ENCODE data around the gene CLDN16. TPM values are rescaled to one million over a fixed set of nuclear protein-coding genes. Genes with fewer than 3 reads are reported as not detected.

Gene CLDN16
- total RNA-seq, 4 donors from 2014 or later, result not detected

GRCh38 chr3:190368881-190369280, 19.1 kb upstream of the CLDN16 start:
- Histone ChIP-seq H3K4me1 (no peaks in the 10 kb centered on the region), H3K4me3 (no peak overlapping the region), H3K27ac (no peak overlapping the region), H3K36me3 (no peaks in the 10 kb centered on the region), H3K27me3 (no peaks in the 10 kb centered on the region), H3K9me3 (no peaks in the 10 kb centered on the region)
- TF ChIP-seq POLR2A (IDR thresholded peaks at IDR 0.05), result no peak
- TF ChIP-seq POLR2AphosphoS5 (IDR thresholded peaks at IDR 0.05), result no peak
- no peak for TF ChIP-seq EP300 (IDR thresholded peaks at IDR 0.05)
- TF ChIP-seq, protein P1, sequence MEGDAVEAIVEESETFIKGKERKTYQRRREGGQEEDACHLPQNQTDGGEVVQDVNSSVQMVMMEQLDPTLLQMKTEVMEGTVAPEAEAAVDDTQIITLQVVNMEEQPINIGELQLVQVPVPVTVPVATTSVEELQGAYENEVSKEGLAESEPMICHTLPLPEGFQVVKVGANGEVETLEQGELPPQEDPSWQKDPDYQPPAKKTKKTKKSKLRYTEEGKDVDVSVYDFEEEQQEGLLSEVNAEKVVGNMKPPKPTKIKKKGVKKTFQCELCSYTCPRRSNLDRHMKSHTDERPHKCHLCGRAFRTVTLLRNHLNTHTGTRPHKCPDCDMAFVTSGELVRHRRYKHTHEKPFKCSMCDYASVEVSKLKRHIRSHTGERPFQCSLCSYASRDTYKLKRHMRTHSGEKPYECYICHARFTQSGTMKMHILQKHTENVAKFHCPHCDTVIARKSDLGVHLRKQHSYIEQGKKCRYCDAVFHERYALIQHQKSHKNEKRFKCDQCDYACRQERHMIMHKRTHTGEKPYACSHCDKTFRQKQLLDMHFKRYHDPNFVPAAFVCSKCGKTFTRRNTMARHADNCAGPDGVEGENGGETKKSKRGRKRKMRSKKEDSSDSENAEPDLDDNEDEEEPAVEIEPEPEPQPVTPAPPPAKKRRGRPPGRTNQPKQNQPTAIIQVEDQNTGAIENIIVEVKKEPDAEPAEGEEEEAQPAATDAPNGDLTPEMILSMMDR (IDR thresholded peaks at IDR 0.05), result no peak
- no peak for ATAC-seq

- no peak for ATAC-seq
- Histone ChIP-seq H3K9me3 (no peaks in the 10 kb centered on the region), H3K4me1 (no peaks in the 10 kb centered on the region), H3K36me3 (no peaks in the 10 kb centered on the region), H3K4me3 (no peak overlapping the region), H3K27me3 (no peaks in the 10 kb centered on the region), H3K27ac (no peak overlapping the region)
- 66 to 77% methylated on average over 4 to 5 of the region's 5 CpGs for WGBS, 2 donors (ENCODE audit: low coverage in 1 of 2)
- TF ChIP-seq POLR2A (IDR thresholded peaks at IDR 0.05) (no peak), POLR2AphosphoS5 (IDR thresholded peaks at IDR 0.05) (no peak), EP300 (IDR thresholded peaks at IDR 0.05) (no peak)
- TF ChIP-seq, protein P1 (IDR thresholded peaks at IDR 0.05), result no peak
Observed at GRCh38 chr3:190369668-190370295, 18.2 kb upstream of the CLDN16 start.

DNA sequence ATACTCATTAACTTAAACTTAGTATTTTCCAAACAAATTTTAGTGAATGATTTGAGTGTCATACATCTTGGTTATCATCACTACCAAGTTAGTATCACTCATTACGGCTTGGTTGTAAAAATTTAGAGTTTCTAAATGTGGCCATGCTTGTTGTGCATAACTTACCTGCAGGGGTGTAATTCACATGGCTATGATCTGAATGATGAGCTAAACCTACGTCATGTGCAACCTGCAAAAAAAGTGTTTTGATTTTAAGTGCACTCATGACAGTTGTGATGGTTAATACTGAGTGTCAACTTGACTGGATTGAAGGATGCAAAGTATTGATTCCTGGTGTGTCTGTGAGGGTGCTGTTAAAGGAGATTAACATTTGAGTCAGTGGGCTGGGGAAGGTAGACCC, 17.6 kb upstream of the CLDN16 start:
- H3K4me3 ChIP-seq, result no peak overlapping the region
- H3K4me1 ChIP-seq, result no peaks in the 10 kb centered on the region
- no peak for ATAC-seq
- H3K27ac ChIP-seq, result no peak overlapping the region
- 85 to 95% methylated on average over 2 of the region's 2 CpGs for WGBS, 2 donors (ENCODE audit: low coverage in 1 of 2)
- no peaks in the 10 kb centered on the region for H3K36me3 ChIP-seq
- H3K27me3 ChIP-seq, result no peaks in the 10 kb centered on the region
- H3K9me3 ChIP-seq, result no peaks in the 10 kb centered on the region
- TF ChIP-seq POLR2AphosphoS5 (IDR thresholded peaks at IDR 0.05), result no peak
- TF ChIP-seq, protein P1 (IDR thresholded peaks at IDR 0.05), result no peak
- TF ChIP-seq EP300 (IDR thresholded peaks at IDR 0.05), result no peak
- TF ChIP-seq POLR2A (IDR thresholded peaks at IDR 0.05), result no peak

- H3K4me1 ChIP-seq, result no peaks in the 10 kb centered on the region
- H3K27me3 ChIP-seq, result no peaks in the 10 kb centered on the region
- no peak for ATAC-seq
- no peaks in the 10 kb centered on the region for H3K9me3 ChIP-seq
- H3K36me3 ChIP-seq, result no peaks in the 10 kb centered on the region
- WGBS, 2 donors (ENCODE audit: low coverage in 1 of 2), result 50 to 80% methylated on average over 2 of the region's 2 CpGs
- TF ChIP-seq POLR2AphosphoS5 (IDR thresholded peaks at IDR 0.05) (no peak), EP300 (IDR thresholded peaks at IDR 0.05) (no peak), POLR2A (IDR thresholded peaks at IDR 0.05) (no peak)
- TF ChIP-seq, protein P1 (IDR thresholded peaks at IDR 0.05), result no peak
- no peak overlapping the region for H3K4me3 ChIP-seq
- H3K27ac ChIP-seq, result no peak overlapping the region
Observed at GRCh38 chr3:190371152-190371551, 16.8 kb upstream of the CLDN16 start.

GRCh38 chr3:190375246-190375645, 12.7 kb upstream of the CLDN16 start:
- Histone ChIP-seq H3K27me3 (no peaks in the 10 kb centered on the region), H3K27ac (no peak overlapping the region), H3K4me1 (no peaks in the 10 kb centered on the region), H3K4me3 (no peak overlapping the region), H3K36me3 (no peaks in the 10 kb centered on the region), H3K9me3 (no peaks in the 10 kb centered on the region)
- no peak for ATAC-seq
- TF ChIP-seq POLR2AphosphoS5 (IDR thresholded peaks at IDR 0.05), result no peak
- no peak for TF ChIP-seq EP300 (IDR thresholded peaks at IDR 0.05)
- no peak for TF ChIP-seq POLR2A (IDR thresholded peaks at IDR 0.05)
- TF ChIP-seq, protein P1 (IDR thresholded peaks at IDR 0.05), result no peak

Measured in gastroesophageal sphincter (tissue), 4 donors.